B cell (primary cell): ENCODE data around the gene DHX15. TPM values are rescaled to one million over a fixed set of nuclear protein-coding genes. Genes with fewer than 3 reads are reported as not detected.

Source experiments
- ATAC-seq: fragments of 200-7000 bp; cut with Tn5 transposase; one replicate; pipeline ENCODE4 v1.10.0; 2021; ENCODE audit warnings: low read depth, mild to moderate bottlenecking, moderate number of reproducible peaks, moderate library complexity
- CTCF ChIA-PET: fragments of 350-600 bp; sonication (Branson Sonifier 250); formaldehyde crosslinking; loops from one replicate; lab custom pipeline; 2021; ENCODE audit warnings: antibody characterized with exemption, inconsistent platforms; lab: Charles Lee
- POLR2A ChIA-PET: fragments of 350-600 bp; sonication (Branson Sonifier 250); formaldehyde crosslinking; loops from one replicate; lab custom pipeline; 2021; ENCODE audit warnings: antibody characterized with exemption; lab: Charles Lee
- DNase-seq: peaks from one replicate; pipeline ENCODE4 v3.0.0; 2013
- H2AFZ ChIP-seq: 2 replicates; pipeline ENCODE4 v1.6.1; 2012; ENCODE audit warnings: mild to moderate bottlenecking, low read depth, low read length; ENCODE audit not compliant: insufficient read depth, poor library complexity, severe bottlenecking
- H3K27ac ChIP-seq, 2 donors: 1 replicate in 1 of 2; 2 replicates in 1 of 2; pipeline ENCODE4 v1.5.1; 2012 to 2013; ENCODE audit warnings: low read length in 2 of 2, mild to moderate bottlenecking in 2 of 2, moderate library complexity in 1 of 2
- H3K27me3 ChIP-seq, 4 experiments: fragments of 200-600 bp in 1 of 4; sonication (generic) in 1 of 4; replicated peaks in 1 of 4; 1 replicate in 2 of 4; 2 replicates in 2 of 4; pipeline versions ENCODE4 v1.6.1 to v1.7.0; 2013 to 2016; ENCODE audit warnings: low read length in 3 of 4, mild to moderate bottlenecking in 2 of 4, mixed read lengths in 1 of 4, moderate library complexity in 1 of 4; ENCODE audit not compliant: insufficient read depth in 4 of 4, control insufficient read depth in 3 of 4; ENCODE audit errors: control extremely low read depth in 1 of 4
- H3K36me3 ChIP-seq, 2 experiments: replicated peaks in 1 of 2; 1 replicate in 1 of 2; 2 replicates in 1 of 2; pipeline versions ENCODE4 v1.6.1 to v1.7.1; 2013; ENCODE audit warnings: low read length in 1 of 2; ENCODE audit not compliant: insufficient read depth in 2 of 2, control insufficient read depth in 1 of 2; ENCODE audit errors: control extremely low read depth in 1 of 2, extremely low read depth in 1 of 2
- H3K4me1 ChIP-seq, 2 donors: fragments of 200-600 bp in 1 of 2; sonication (generic) in 1 of 2; 1 replicate in 1 of 2; 2 replicates in 1 of 2; pipeline versions ENCODE4 v1.5.1 to v1.6.1; 2013 to 2017; ENCODE audit warnings: low read length in 2 of 2; ENCODE audit not compliant: control insufficient read depth in 2 of 2, insufficient read depth in 2 of 2
- H3K4me2 ChIP-seq: replicated peaks from 2 replicates; pipeline ENCODE3; 2012; ENCODE audit warnings: mild to moderate bottlenecking, low read depth, low read length; ENCODE audit not compliant: poor library complexity, severe bottlenecking
- H3K4me3 ChIP-seq, 5 experiments: fragments of 200-600 bp in 1 of 5; sonication (generic) in 1 of 5; 1 replicate in 3 of 5; 2 replicates in 2 of 5; pipeline versions ENCODE4 v1.5.1 to v1.7.0; 2011 to 2016; ENCODE audit warnings: low read length in 4 of 5, mild to moderate bottlenecking in 4 of 5, low read depth in 2 of 5, control low read depth in 1 of 5, moderate library complexity in 1 of 5; ENCODE audit not compliant: insufficient read depth in 1 of 5; ENCODE audit errors: control extremely low read depth in 1 of 5, extremely low read depth in 1 of 5
- H3K79me2 ChIP-seq: fragments of 200-600 bp; sonication (generic); one replicate; pipeline ENCODE4 v1.6.0; 2016; ENCODE audit warnings: low read length; ENCODE audit not compliant: control insufficient read depth, insufficient read depth
- H3K9ac ChIP-seq: fragments of 200-600 bp; sonication (generic); 2 replicates; pipeline ENCODE4 v1.6.1; 2017; ENCODE audit warnings: mild to moderate bottlenecking, low read length, moderate library complexity
- H3K9me3 ChIP-seq, 3 donors: one replicate each; pipeline versions ENCODE4 v1.6.1 to v1.7.1; 2013; ENCODE audit warnings: low read length in 2 of 3; ENCODE audit not compliant: control insufficient read depth in 2 of 3, insufficient read depth in 1 of 3; ENCODE audit errors: control extremely low read depth in 1 of 3
- H4K20me1 ChIP-seq: 2 replicates; pipeline ENCODE4 v1.6.0; 2012; ENCODE audit warnings: mild to moderate bottlenecking, low read length; ENCODE audit not compliant: insufficient read depth, control insufficient read depth, poor library complexity, severe bottlenecking
- H3K27ac Mint-ChIP-seq: one replicate; pipeline ENCODE4 v1.8.0; 2021; ENCODE audit warnings: mixed read lengths
- H3K27me3 Mint-ChIP-seq: one replicate; pipeline ENCODE4 v1.8.0; 2021; ENCODE audit warnings: mixed read lengths
- H3K4me1 Mint-ChIP-seq: one replicate; pipeline ENCODE4 v1.8.0; 2021; ENCODE audit warnings: mixed read lengths
- H3K4me3 Mint-ChIP-seq: one replicate; pipeline ENCODE4 v1.8.0; 2021; ENCODE audit warnings: mixed read lengths
- H3K9me3 Mint-ChIP-seq: one replicate; pipeline ENCODE4 v1.8.0; 2022; ENCODE audit warnings: mixed read lengths; ENCODE audit not compliant: insufficient read depth
- CTCF ChIP-seq: fragments of 200-600 bp; IDR thresholded peaks from one replicate; pipeline ENCODE4 v1.8.0; 2022; ENCODE audit warnings: antibody characterized with exemption, mild to moderate bottlenecking
- EZH2 ChIP-seq: IDR thresholded peaks from 2 replicates; pipeline ENCODE4 v1.6.1; 2012; ENCODE audit warnings: borderline replicate concordance, low read depth, mild to moderate bottlenecking, moderate library complexity, low read length; ENCODE audit not compliant: insufficient read depth, poor library complexity, severe bottlenecking
- WGBS: methylation state at CpG from one replicate; pipeline ENCODE4 v1.1.5; 2013; ENCODE audit warnings: missing lambda C conversion rate; ENCODE audit not compliant: insufficient coverage; 5-methylcytosine and 5-hydroxymethylcytosine counted together
- intact Hi-C: fragments of 100-400 bp; cut with micrococcal nuclease; formaldehyde crosslinking; loops from one replicate; pipeline ENCODE4 v1.10.0; 2022
- polyA plus RNA-seq: library from polyadenylated mRNA; depleted of rRNA; stranded (reverse); fragments of >200 nt; gene quantifications from 2 replicates; pipeline ENCODE4 v1.2.3, GENCODE V29; 2012
- total RNA-seq, 2 donors: library from RNA; stranded (reverse); fragments of 120-200 nt in 1 of 2; gene quantifications; 1 replicate in 1 of 2; 2 replicates in 1 of 2; pipeline versions ENCODE4 v1.2.3 to v1.2.4, GENCODE V29; 2013 to 2022

DHX15 gene
- total and polyA plus RNA-seq, 2 donors (not counting 1 experiment from before 2014, with no cell fraction given), result 58.8 to 162 TPM

GRCh38 chr4:24533364-24533763 is 51.0 kb downstream of the DHX15 start:
- Histone ChIP-seq H3K4me1 (no peaks in the 10 kb centered on the region), H4K20me1 (peaks cover 15% of the 10 kb centered on the region), H3K9ac (no peak overlapping the region), H3K9me3 (no peaks in the 10 kb centered on the region), H3K27me3 (no peaks in the 10 kb centered on the region), H3K4me3 (no peak overlapping the region), H2AFZ (no peak overlapping the region), H3K36me3 (peaks cover 20 to 79% of the 10 kb centered on the region in 2 experiments), H3K79me2 (peaks cover 3% of the 10 kb centered on the region), H3K4me2 (no peak overlapping the region), H3K27ac (no peak overlapping the region)
- Mint-ChIP-seq H3K9me3 (no peaks in the 10 kb centered on the region), H3K4me3 (no peak overlapping the region), H3K27ac (no peak overlapping the region), H3K27me3 (no peaks in the 10 kb centered on the region), H3K4me1 (no peaks in the 10 kb centered on the region)
- 100% methylated on average over 1 of the region's 4 CpGs for WGBS
- CTCF ChIA-PET, result interaction anchor here (1.1 to 2.3 kb wide), 2 partner anchors 10 to 18 kb away, joined by 3 to 8 read pairs; no protein-coding TSS in a partner anchor
- TF ChIP-seq CTCF, result no peak
- no peak for TF ChIP-seq EZH2
- POLR2A ChIA-PET, result no interaction called here
- intact Hi-C loops, result no loop called here
- DNase-seq, result no peak
- no peak for ATAC-seq

- CTCF ChIA-PET, result no interaction called here
- no peaks in the 10 kb centered on the region for H3K4me1 Mint-ChIP-seq
- TF ChIP-seq CTCF (no peak), EZH2 (no peak)
- intact Hi-C loops, result no loop called here
- 80% methylated on average over 1 of the region's 2 CpGs for WGBS
- H3K4me3 Mint-ChIP-seq, result no peak overlapping the region
- no peak overlapping the region for H3K27ac Mint-ChIP-seq
- Histone ChIP-seq H3K4me2 (no peak overlapping the region), H3K4me1 (no peaks in the 10 kb centered on the region), H3K27ac (no peak overlapping the region), H3K79me2 (no peaks in the 10 kb centered on the region), H3K36me3 (peaks cover 25 to 80% of the 10 kb centered on the region in 2 experiments), H4K20me1 (no peaks in the 10 kb centered on the region), H3K9me3 (no peaks in the 10 kb centered on the region), H2AFZ (no peak overlapping the region), H3K9ac (no peak overlapping the region), H3K4me3 (no peak overlapping the region), H3K27me3 (no peaks in the 10 kb centered on the region)
- ATAC-seq, result no peak
- H3K27me3 Mint-ChIP-seq, result no peaks in the 10 kb centered on the region
- no peak for DNase-seq
- POLR2A ChIA-PET, result no interaction called here
- H3K9me3 Mint-ChIP-seq, result no peaks in the 10 kb centered on the region
Measured at GRCh38 chr4:24529555-24529954, 54.8 kb downstream of the DHX15 start.
